ENCODE measurements around the gene SLC22A3. TPM values are rescaled to one million over a fixed set of nuclear protein-coding genes. Genes with fewer than 3 reads are reported as not detected.
A peak's percentile ranks its signal among the peaks of the same experiment; 100 is the strongest.

The SLC22A3 gene
- total RNA-seq, 6 experiments from 2014 or later, result 16.3 to 49.3 (median 32.0) TPM

GRCh38 chr6:160454303-160454702, 106.1 kb downstream of the SLC22A3 start:
- peaks cover 0 to 9% (median 0%) of the 10 kb centered on the region in 4 donors for H3K36me3 ChIP-seq
- H3K27ac ChIP-seq, result no peak overlapping the region
- H3K27me3 ChIP-seq, result no peaks in the 10 kb centered on the region
- no peaks in the 10 kb centered on the region for H3K9me3 ChIP-seq
- peaks cover 0 to 4% (median 0%) of the 10 kb centered on the region in 4 donors for H3K4me1 ChIP-seq
- no peak overlapping the region for H3K4me3 ChIP-seq
- no peak for ATAC-seq
- no peak for DNase-seq
- intact Hi-C loops (cut with DNase I), result no loop called here
- 66% methylated on average over 6 of the region's 6 CpGs for WGBS (ENCODE audit: insufficient coverage, low coverage, low lambda C conversion rate, missing lambda C conversion rate)
- no peak for TF ChIP-seq POLR2A (IDR thresholded peaks at IDR 0.05)
- no peak for TF ChIP-seq CTCF (IDR thresholded peaks at IDR 0.05)

DNA sequence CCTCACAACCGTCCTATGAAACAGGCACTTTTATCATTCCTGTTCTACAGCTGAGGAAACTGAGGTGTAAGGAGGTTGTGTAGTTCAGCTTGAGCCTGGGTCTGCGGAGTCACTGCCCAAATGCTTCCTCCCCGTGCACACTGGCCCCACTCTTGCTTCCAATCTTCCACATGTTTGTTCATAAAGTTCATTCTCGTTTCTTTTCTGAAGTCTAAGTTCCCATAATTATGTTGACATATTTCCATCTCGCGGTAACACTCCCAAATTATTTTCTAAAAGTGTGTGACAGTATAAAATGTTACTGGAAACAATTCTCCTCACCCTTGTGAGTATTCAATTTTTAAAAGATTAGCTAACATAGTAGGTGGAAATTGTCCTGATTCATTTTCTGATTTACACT, 106.9 kb downstream of the SLC22A3 start:
- Histone ChIP-seq H3K9me3 (no peaks in the 10 kb centered on the region), H3K27ac (peak overlapping the region in 1 of 3 donors; percentile 10), H3K27me3 (no peaks in the 10 kb centered on the region), H3K4me3 (no peak overlapping the region), H3K4me1 (peaks cover 0 to 4% (median 0%) of the 10 kb centered on the region in 4 donors), H3K36me3 (peaks cover 0 to 9% (median 0%) of the 10 kb centered on the region in 4 donors)
- WGBS (ENCODE audit: insufficient coverage, low coverage, low lambda C conversion rate, missing lambda C conversion rate), result 69% methylated on average over 6 of the region's 6 CpGs
- DNase-seq, result no peak
- ATAC-seq, result no peak
- intact Hi-C loops (cut with DNase I), result no loop called here
- TF ChIP-seq CTCF (IDR thresholded peaks at IDR 0.05) (no peak), POLR2A (IDR thresholded peaks at IDR 0.05) (no peak)

DNA sequence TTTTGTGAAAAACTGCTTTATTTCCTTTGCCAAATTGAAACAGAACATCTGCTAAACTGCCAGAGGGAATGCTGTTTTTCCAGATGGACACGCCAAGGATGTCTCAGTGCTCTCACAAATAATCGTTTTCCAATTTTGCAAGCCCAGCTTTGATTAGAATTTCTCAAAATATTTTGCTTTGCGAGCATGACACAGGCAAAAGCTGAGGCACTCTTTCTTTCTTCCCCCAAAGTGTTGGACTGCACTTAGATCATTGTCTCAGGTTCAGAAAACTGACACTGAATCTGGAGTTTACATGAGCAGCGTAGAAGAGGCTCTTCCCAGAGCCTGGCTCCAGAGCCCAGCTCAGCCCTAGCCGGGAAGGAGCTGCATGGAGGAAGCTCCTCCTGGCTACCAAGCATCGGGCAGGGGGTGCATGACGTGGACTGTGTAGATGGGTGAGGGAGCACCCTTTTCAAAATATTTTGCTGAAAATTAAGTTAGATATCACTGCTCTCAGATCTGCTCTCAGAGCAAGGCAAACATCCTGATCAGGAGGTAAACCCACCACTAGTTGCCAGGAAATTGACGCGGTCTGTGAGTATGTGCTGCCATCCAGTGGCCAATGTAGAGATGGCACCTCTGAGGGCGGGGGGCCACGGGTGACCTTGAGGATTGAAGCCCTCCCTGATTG, 107.5 kb downstream of the SLC22A3 start:
- Histone ChIP-seq H3K36me3 (peaks cover 0 to 9% (median 0%) of the 10 kb centered on the region in 4 donors), H3K4me1 (peaks cover 0 to 4% (median 0%) of the 10 kb centered on the region in 4 donors), H3K27me3 (no peaks in the 10 kb centered on the region), H3K27ac (peak overlapping the region in 1 of 3 donors; percentile 10), H3K9me3 (no peaks in the 10 kb centered on the region), H3K4me3 (no peak overlapping the region)
- DNase-seq (peak in 2 of 3 donors; percentile 34 to 64), ATAC-seq (peak; percentile 87 to 97 (median 91))
- peak; percentile 93 to 98 (median 96) for TF ChIP-seq CTCF (IDR thresholded peaks at IDR 0.05)
- no peak for TF ChIP-seq POLR2A (IDR thresholded peaks at IDR 0.05)
- WGBS (ENCODE audit: insufficient coverage, low coverage, low lambda C conversion rate, missing lambda C conversion rate), result 19% methylated on average over 11 of the region's 11 CpGs
- intact Hi-C loops (cut with DNase I), result no loop called here

GRCh38 chr6:160456214-160456546, 108.0 kb downstream of the SLC22A3 start:
- TF ChIP-seq POLR2A (IDR thresholded peaks at IDR 0.05), result no peak
- TF ChIP-seq CTCF (IDR thresholded peaks at IDR 0.05), result peak in 1 of 4 donors; percentile 13
- Histone ChIP-seq H3K4me1 (peaks cover 0 to 4% (median 0%) of the 10 kb centered on the region in 4 donors), H3K36me3 (peaks cover 0 to 9% (median 0%) of the 10 kb centered on the region in 4 donors), H3K27me3 (no peaks in the 10 kb centered on the region), H3K27ac (no peak overlapping the region), H3K9me3 (no peaks in the 10 kb centered on the region), H3K4me3 (no peak overlapping the region)
- DNase-seq (no peak), ATAC-seq (no peak)
- intact Hi-C loops (cut with DNase I), result no loop called here
- WGBS (ENCODE audit: insufficient coverage, low coverage, low lambda C conversion rate, missing lambda C conversion rate), result 18% methylated on average over 3 of the region's 3 CpGs
